Vagina (tissue), 2 donors: Measurements from ENCODE around the gene ENO2. TPM values are rescaled to one million over a fixed set of nuclear protein-coding genes. Genes with fewer than 3 reads are reported as not detected.

ENCODE experiments used
- DNase-seq, 2 donors: peaks; one replicate each; pipeline ENCODE4 v3.0.0-alpha.2; 2017; ENCODE audit errors: extremely low spot score in 2 of 2
- H3K27ac ChIP-seq: fragments of 200-600 bp; sonication (generic); one replicate; pipeline ENCODE4 v1.5.1; 2019
- H3K27me3 ChIP-seq: fragments of 200-600 bp; sonication (generic); one replicate; pipeline ENCODE4 v1.5.1; 2019
- H3K36me3 ChIP-seq, 2 donors: fragments of 200-600 bp; sonication (generic); one replicate each; pipeline ENCODE4 v1.5.1; 2017 to 2019
- H3K4me1 ChIP-seq: fragments of 200-600 bp; sonication (generic); one replicate; pipeline ENCODE4 v1.5.1; 2019
- H3K4me3 ChIP-seq, 2 donors: fragments of 200-600 bp; sonication (generic); 1 replicate in 1 of 2; 2 replicates in 1 of 2; pipeline ENCODE4 v1.5.1; 2016 to 2019
- H3K9me3 ChIP-seq: fragments of 200-600 bp; sonication (generic); one replicate; pipeline ENCODE4 v1.5.1; 2019
- POLR2A ChIP-seq, 2 donors: fragments of 450-650 bp; IDR thresholded peaks; one replicate each; pipeline ENCODE4 v1.6.1; 2017; ENCODE audit warnings: antibody characterized with exemption in 2 of 2, mild to moderate bottlenecking in 2 of 2, moderate library complexity in 2 of 2
- POLR2AphosphoS5 ChIP-seq, 2 donors: sonication (generic); formaldehyde crosslinking; IDR thresholded peaks; one replicate each; pipeline ENCODE4 v1.9.0; 2017; ENCODE audit warnings: antibody characterized with exemption in 2 of 2, mild to moderate bottlenecking in 2 of 2, low read depth in 1 of 2; ENCODE audit not compliant: insufficient read depth in 1 of 2
- intact Hi-C: fragments of 100-400 bp; cut with DNase I; formaldehyde crosslinking; loops from one replicate; pipeline ENCODE4 v1.15.1; 2023
- microRNA counts, 2 donors: library from miRNA; unstranded; fragments of <30 nt; microRNA quantifications; one replicate each; lab custom pipeline; 2016 to 2017
- microRNA-seq: library from miRNA; unstranded; fragments of <30 nt; microRNA quantifications from one replicate; pipeline ENCODE4, GENCODE V29; 2017; ENCODE audit warnings: borderline number of aligned reads, borderline replicate concordance
- small RNA-seq: library from RNA; depleted of rRNA; stranded (forward); fragments of <200 nt; gene quantifications from one replicate; pipeline ENCODE3, GENCODE V24; 2016
- total RNA-seq: library from RNA; depleted of rRNA; stranded (reverse); fragments of >200 nt; gene quantifications from one replicate; pipeline ENCODE4 v1.2.3, GENCODE V29; 2016
- TF ChIP-seq, protein P1 (sequence below), 3 experiments: fragments of 450-650 bp in 2 of 3; fragments of 200-600 bp in 1 of 3; sonication (generic) in 1 of 3; IDR thresholded peaks; one replicate each; pipeline ENCODE4 v1.5.1; 2017 to 2019; ENCODE audit warnings: antibody characterized with exemption in 3 of 3, mild to moderate bottlenecking in 2 of 3, moderate library complexity in 2 of 3

Gene ENO2
- total RNA-seq, 1 donor from 2014 or later = 20.1 TPM

DNA sequence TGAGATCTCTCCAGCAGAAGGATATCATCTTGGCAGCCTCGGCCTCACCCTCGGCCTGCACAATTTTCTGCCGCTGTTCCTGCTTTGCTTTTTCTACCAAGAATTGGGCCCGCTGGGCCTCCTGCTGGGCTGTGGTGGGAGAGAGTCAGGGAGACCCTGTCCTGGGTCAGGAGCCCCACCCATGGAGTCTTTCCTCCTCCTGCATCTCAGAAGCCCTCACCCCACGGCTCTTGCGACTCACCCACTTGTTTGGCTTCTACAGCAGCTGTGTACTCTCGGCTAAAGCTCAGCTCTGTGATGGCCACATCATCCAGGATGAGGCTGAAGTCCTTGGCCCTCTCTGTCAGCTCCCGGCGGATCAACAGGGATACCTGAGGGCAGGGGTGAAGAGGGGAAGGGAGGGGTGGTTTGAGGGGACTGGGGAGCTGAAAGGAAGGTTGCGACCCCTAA, 53.3 kb downstream of the ENO2 start:
- no peaks in the 10 kb centered on the region for H3K9me3 ChIP-seq
- H3K27me3 ChIP-seq = no peaks in the 10 kb centered on the region
- H3K27ac ChIP-seq = no peak overlapping the region
- TF ChIP-seq POLR2AphosphoS5 (IDR thresholded peaks at IDR 0.05; ENCODE audit: insufficient read depth in 1 of 2, low read depth in 1 of 2) = no peak
- TF ChIP-seq POLR2A (IDR thresholded peaks at IDR 0.05) = no peak
- TF ChIP-seq, protein P1, sequence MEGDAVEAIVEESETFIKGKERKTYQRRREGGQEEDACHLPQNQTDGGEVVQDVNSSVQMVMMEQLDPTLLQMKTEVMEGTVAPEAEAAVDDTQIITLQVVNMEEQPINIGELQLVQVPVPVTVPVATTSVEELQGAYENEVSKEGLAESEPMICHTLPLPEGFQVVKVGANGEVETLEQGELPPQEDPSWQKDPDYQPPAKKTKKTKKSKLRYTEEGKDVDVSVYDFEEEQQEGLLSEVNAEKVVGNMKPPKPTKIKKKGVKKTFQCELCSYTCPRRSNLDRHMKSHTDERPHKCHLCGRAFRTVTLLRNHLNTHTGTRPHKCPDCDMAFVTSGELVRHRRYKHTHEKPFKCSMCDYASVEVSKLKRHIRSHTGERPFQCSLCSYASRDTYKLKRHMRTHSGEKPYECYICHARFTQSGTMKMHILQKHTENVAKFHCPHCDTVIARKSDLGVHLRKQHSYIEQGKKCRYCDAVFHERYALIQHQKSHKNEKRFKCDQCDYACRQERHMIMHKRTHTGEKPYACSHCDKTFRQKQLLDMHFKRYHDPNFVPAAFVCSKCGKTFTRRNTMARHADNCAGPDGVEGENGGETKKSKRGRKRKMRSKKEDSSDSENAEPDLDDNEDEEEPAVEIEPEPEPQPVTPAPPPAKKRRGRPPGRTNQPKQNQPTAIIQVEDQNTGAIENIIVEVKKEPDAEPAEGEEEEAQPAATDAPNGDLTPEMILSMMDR (IDR thresholded peaks at IDR 0.05) = no peak
- peaks cover 38% of the 10 kb centered on the region for H3K4me1 ChIP-seq
- intact Hi-C loops = no loop called here
- peaks cover 0 to 37% of the 10 kb centered on the region in 2 donors for H3K36me3 ChIP-seq
- no peak for DNase-seq
- no peak overlapping the region for H3K4me3 ChIP-seq

DNA sequence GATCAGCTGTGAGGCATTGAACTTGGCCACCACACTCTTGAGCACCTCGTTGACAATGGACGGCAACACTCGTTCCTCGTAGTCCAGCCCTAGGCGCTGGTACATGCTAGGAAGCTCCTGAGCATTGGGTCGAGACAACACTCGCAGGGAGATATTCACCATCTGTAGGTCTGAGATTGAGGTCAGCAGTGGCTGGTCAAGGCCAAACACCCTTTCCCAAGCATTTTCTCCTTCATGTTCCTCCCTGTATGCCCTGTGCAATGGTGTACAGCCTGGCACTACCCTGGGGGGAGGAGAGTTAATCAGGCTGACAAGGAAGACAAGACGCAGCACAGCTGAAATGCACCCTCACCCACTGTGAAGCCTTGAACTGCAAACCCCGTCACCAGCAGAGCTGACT, 54.0 kb downstream of the ENO2 start:
- Histone ChIP-seq H3K9me3 (no peaks in the 10 kb centered on the region), H3K4me3 (no peak overlapping the region), H3K36me3 (peaks cover 0 to 37% of the 10 kb centered on the region in 2 donors), H3K27ac (no peak overlapping the region), H3K27me3 (no peaks in the 10 kb centered on the region), H3K4me1 (peaks cover 37% of the 10 kb centered on the region)
- TF ChIP-seq POLR2AphosphoS5 (IDR thresholded peaks at IDR 0.05; ENCODE audit: insufficient read depth in 1 of 2, low read depth in 1 of 2) = no peak
- DNase-seq = no peak
- intact Hi-C loops = no loop called here

DNA sequence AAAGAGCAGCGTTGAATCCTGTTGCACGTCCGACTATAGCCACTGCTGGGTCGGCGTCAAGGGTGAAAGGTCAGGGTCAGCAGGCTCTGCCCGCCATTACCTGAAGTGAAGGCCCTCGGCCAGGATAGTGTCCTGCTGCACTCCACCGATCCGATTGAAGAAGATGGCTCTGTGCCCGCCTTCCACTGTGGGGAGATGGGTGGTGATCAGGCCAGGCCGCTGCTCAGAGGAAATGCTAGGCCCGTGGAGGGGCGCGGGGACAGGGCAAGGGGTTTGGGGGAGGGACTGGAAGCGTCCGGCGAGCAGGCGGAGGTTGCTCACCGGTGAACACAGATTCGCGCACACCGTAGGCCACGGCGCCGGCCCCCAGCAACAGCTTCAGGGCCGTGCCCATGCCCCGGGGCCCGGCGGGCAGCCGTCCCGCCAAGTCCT, 55.7 kb downstream of the ENO2 start:
- Histone ChIP-seq H3K4me3 (peak overlapping the region; percentile 57 to 91), H3K36me3 (peaks cover 0 to 52% of the 10 kb centered on the region in 2 donors), H3K9me3 (no peaks in the 10 kb centered on the region), H3K27ac (peak overlapping the region; percentile 84), H3K27me3 (no peaks in the 10 kb centered on the region), H3K4me1 (peaks cover 29% of the 10 kb centered on the region)
- TF ChIP-seq, protein P1 (IDR thresholded peaks at IDR 0.05) = no peak
- no peak for TF ChIP-seq POLR2A (IDR thresholded peaks at IDR 0.05)
- no peak for TF ChIP-seq POLR2AphosphoS5 (IDR thresholded peaks at IDR 0.05; ENCODE audit: insufficient read depth in 1 of 2, low read depth in 1 of 2)
- DNase-seq = no peak
- intact Hi-C loops = loop anchor here (5.0 kb wide), 1 partner anchor 47 kb away; the partner anchor contains the start of gene LPCAT3

MicroRNAs within 50 kb of the gene (microRNA counts, 767-probe panel; counts per million panel counts)
- microRNA hsa-miR-141-3p (lab: Ali Mortazavi, UCI) (3,784 to 4,484 counts per million in 2 donors), microRNA hsa-miR-200c-3p (lab: Ali Mortazavi, UCI) (7,182 to 8,797 counts per million in 2 donors)

Small RNA genes lying within 50 kb of the gene (microRNA-seq; reads per million reads assigned to microRNA genes)
- gene MIR141 (658 reads per million, percentile 73 among the genes with 10 or more reads in this experiment), gene MIR200C (71,974 reads per million, percentile 98 among the genes with 10 or more reads in this experiment)

Small RNA genes lying within 50 kb of the gene (small RNA-seq; reads per million reads assigned to genes)
- gene MIR141 (13.2 reads per million, percentile 94 among the genes with 10 or more reads in this experiment), gene MIR200C (40.1 reads per million, percentile 96 among the genes with 10 or more reads in this experiment), gene RNU7-1 (not detected), gene SCARNA12 (not detected)

Other genes starting within 250 kb of the ENO2 start
- gene ZNF384, start 225.2 kb upstream of the ENO2 start, total RNA-seq = 31.9 TPM
- gene PIANP, start 213.8 kb upstream of the ENO2 start, total RNA-seq = 5.6 TPM
- gene COPS7A, start 190.5 kb upstream of the ENO2 start, total RNA-seq = 35.4 TPM
- 150 TPM for gene MLF2, start 161.4 kb upstream of the ENO2 start, total RNA-seq
- 132 TPM for gene PTMS, start 148.2 kb upstream of the ENO2 start, total RNA-seq
- 10.3 TPM for gene LAG3, start 142.1 kb upstream of the ENO2 start, total RNA-seq
- 14.2 TPM for gene CD4, start 125.1 kb upstream of the ENO2 start, total RNA-seq
- gene GPR162, start 92.8 kb upstream of the ENO2 start, total RNA-seq = 3.2 TPM
- gene P3H3, start 86.2 kb upstream of the ENO2 start, total RNA-seq = 37.3 TPM
- gene GNB3, start 73.7 kb upstream of the ENO2 start, total RNA-seq = 5.2 TPM
- 8.6 TPM for gene CDCA3, start 63.3 kb upstream of the ENO2 start, total RNA-seq
- 36.6 TPM for gene USP5, start 62.4 kb upstream of the ENO2 start, total RNA-seq
- 274 TPM for gene TPI1, start 47.0 kb upstream of the ENO2 start, total RNA-seq
- 3.2 TPM for gene SPSB2, start 41.3 kb upstream of the ENO2 start, total RNA-seq
- gene LRRC23, start 9.8 kb upstream of the ENO2 start, total RNA-seq = 8.6 TPM
- gene ATN1, start 13.4 kb downstream of the ENO2 start, total RNA-seq = 92.1 TPM
- not detected for gene RNU7-1, start 29.2 kb downstream of the ENO2 start, total RNA-seq
- 760 TPM for gene C12orf57, start 29.4 kb downstream of the ENO2 start, total RNA-seq
- gene PTPN6, start 36.8 kb downstream of the ENO2 start, total RNA-seq = 17.4 TPM
- gene PHB2, start 56.1 kb downstream of the ENO2 start, total RNA-seq = 199 TPM
- 21.9 TPM for gene EMG1, start 56.3 kb downstream of the ENO2 start, total RNA-seq
- 42.0 TPM for gene LPCAT3, start 103.9 kb downstream of the ENO2 start, total RNA-seq
- 541 TPM for gene C1S, start 146.1 kb downstream of the ENO2 start, total RNA-seq
- gene C1R, start 177.9 kb downstream of the ENO2 start, total RNA-seq = 830 TPM
- gene C1RL, start 194.6 kb downstream of the ENO2 start, total RNA-seq = 122 TPM
- 3.7 TPM for gene RBP5, start 214.3 kb downstream of the ENO2 start, total RNA-seq
- gene CLSTN3, start 215.8 kb downstream of the ENO2 start, total RNA-seq = 46.2 TPM